ENCODE results near the gene NFE2L1. TPM values are rescaled to one million over a fixed set of nuclear protein-coding genes. Genes with fewer than 3 reads are reported as not detected.
"Not testable (repeated sequence)": the region's sequence is repeated elsewhere in the genome, so short reads cannot be mapped to it uniquely, and the experiment has no call there.

NFE2L1 gene
- total and polyA plus RNA-seq, 2 of the 8 experiments (the other 6 are each of a cell fraction or from before 2014, with no cell fraction given) = 140 to 143 TPM

- not testable (repeated sequence) for FAIRE-seq; H2BK20ac ChIP-seq (ENCODE audit: low read length); H3K14ac ChIP-seq (ENCODE audit: insufficient read length); H2BK5ac ChIP-seq (ENCODE audit: low read depth, low read length); H3K79me1 ChIP-seq (ENCODE audit: low read depth, low read length); H3K27ac ChIP-seq (ENCODE audit: low read depth, low read length); H3K18ac ChIP-seq (ENCODE audit: extremely low read depth, low read length); DNase-seq (ENCODE audit: low read depth in 1 of 2, low spot score in 2 of 2); H2BK120ac ChIP-seq (replicated peaks; ENCODE audit: low read depth, low read length); H3K9ac ChIP-seq (replicated peaks in 1 of 4; ENCODE audit: extremely low read depth in 1 of 4, low read depth in 3 of 4, low read length in 3 of 4); H4K91ac ChIP-seq (replicated peaks; ENCODE audit: insufficient read length, low read length); H3K23me2 ChIP-seq (ENCODE audit: low read depth, low read length); H3K4me3 ChIP-seq (ENCODE audit: extremely low read depth in 1 of 4, insufficient read depth in 2 of 4, low read depth in 3 of 4, low read length in 4 of 4); H2BK12ac ChIP-seq (ENCODE audit: low read depth, low read length); H3K79me2 ChIP-seq (ENCODE audit: control insufficient read depth in 1 of 2, insufficient read depth in 2 of 2, low read length in 2 of 2); H4K5ac ChIP-seq (ENCODE audit: insufficient read length, low read depth, low read length); H4K8ac ChIP-seq (ENCODE audit: extremely low read depth, insufficient read depth, low read length); H3K4me1 ChIP-seq (replicated peaks in 1 of 4; ENCODE audit: control insufficient read depth in 3 of 4, insufficient read depth in 4 of 4, low read length in 3 of 4); H2AK5ac ChIP-seq (ENCODE audit: low read depth, low read length); H3K56ac ChIP-seq (replicated peaks; ENCODE audit: insufficient read length, low read depth, low read length); H2AFZ ChIP-seq (ENCODE audit: low read length); H3K23ac ChIP-seq (ENCODE audit: insufficient read length); H3K9me3 ChIP-seq (ENCODE audit: insufficient read depth in 2 of 2, low read depth in 1 of 2, low read length in 1 of 2); H2BK15ac ChIP-seq (ENCODE audit: low read length); H3K27me3 ChIP-seq (replicated peaks in 1 of 4; ENCODE audit: control insufficient read depth in 3 of 4, extremely low read depth in 1 of 4, insufficient read depth in 3 of 4, low read length in 3 of 4); H3K4me2 ChIP-seq (ENCODE audit: insufficient read depth in 1 of 2, low read depth in 2 of 2, low read length in 2 of 2); H3K4ac ChIP-seq (replicated peaks; ENCODE audit: insufficient read length, low read depth, low read length)
- H3K36me3 ChIP-seq (ENCODE audit: control insufficient read depth in 2 of 4, insufficient read depth in 4 of 4, low read length in 3 of 4) = peaks cover 8 to 53% (median 26%) of the 10 kb centered on the region in 4 experiments
- peaks cover 9 to 22% of the 10 kb centered on the region in 2 experiments for H4K20me1 ChIP-seq (replicated peaks in 1 of 2; ENCODE audit: control insufficient read depth in 1 of 2, insufficient read depth in 2 of 2, low read length in 2 of 2)
- ChIA-PET POLR2A (ENCODE audit: partially characterized antibody) (interaction anchor here (1.0 to 41.8 kb wide), 11 partner anchors 10 to 97 kb away, joined by 3 to 1227 read pairs (median 5); partner anchors contain the start of genes CDK5RAP3, COPZ2, NFE2L1 and SNX11), CTCF (ENCODE audit: partially characterized antibody) (interaction anchor here (0.5 to 5.9 kb wide), 29 partner anchors 10 to 225 kb away, joined by 3 to 78 read pairs (median 6); partner anchors contain the start of genes COPZ2 and NFE2L1)
- WGBS, 2 experiments (ENCODE audit: extremely low coverage in 1 of 2, insufficient coverage in 1 of 2, insufficient read length in 1 of 2, insufficient replicate concordance in 2 of 2, low coverage in 1 of 2, low lambda C conversion rate in 2 of 2, missing lambda C conversion rate in 1 of 2) = 86% methylated on average over 2 of the region's 2 CpGs; no CpG with 5 or more reads in 1 of the 2 experiments
These were observed 19.6 kb downstream of the NFE2L1 start for GRCh38 chr17:48067808-48068207.

All from H1 (cell line).